ENCODE results near the gene ZNF511. TPM values are rescaled to one million over a fixed set of nuclear protein-coding genes. Genes with fewer than 3 reads are reported as not detected.

ZNF511 gene
- polyA plus RNA-seq, 1 donor from 2014 or later, result 17.6 TPM

DNA sequence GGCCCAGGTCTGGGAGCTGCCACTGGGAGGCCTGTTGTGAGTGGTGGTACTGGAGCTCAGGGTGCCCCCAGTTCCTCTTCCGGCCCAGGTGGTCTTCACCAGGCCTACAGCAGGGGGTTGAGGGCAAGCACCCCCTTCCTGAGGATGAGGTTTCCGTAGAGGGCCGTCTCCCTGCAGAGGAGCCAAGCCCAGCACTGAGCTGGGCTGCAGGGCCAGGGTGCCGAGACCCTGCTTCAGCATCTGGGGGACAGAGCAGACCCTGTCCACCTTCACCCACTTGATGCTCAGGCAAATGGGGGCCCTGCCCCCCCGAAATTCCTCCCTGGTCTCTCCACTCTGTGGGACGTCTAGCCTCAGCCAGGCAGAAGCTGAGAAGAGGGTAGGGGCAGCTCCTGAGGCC is 46.6 kb downstream of the ZNF511 start:
- Histone ChIP-seq H3K27ac (ENCODE audit: low read length) (no peak overlapping the region), H3K36me3 (ENCODE audit: insufficient read depth, low read length) (no peaks in the 10 kb centered on the region), H4K20me1 (ENCODE audit: insufficient read depth) (no peaks in the 10 kb centered on the region), H3K9me2 (ENCODE audit: insufficient read depth, low read length) (no peaks in the 10 kb centered on the region), H3K4me2 (ENCODE audit: low read length) (no peak overlapping the region), H3K27me3 (ENCODE audit: insufficient read depth, low read depth, low read length) (no peaks in the 10 kb centered on the region), H3K79me2 (replicated peaks; ENCODE audit: insufficient read depth, low read length) (no peaks in the 10 kb centered on the region), H3K9ac (ENCODE audit: low read length) (no peak overlapping the region), H3K9me3 (ENCODE audit: low read length) (no peaks in the 10 kb centered on the region), H3F3A (ENCODE audit: insufficient read depth, low read length, poor library complexity, severe bottlenecking) (no peaks in the 10 kb centered on the region), H2AFZ (ENCODE audit: low read depth, low read length) (no peak overlapping the region), H3K4me3 (ENCODE audit: low read length) (no peak overlapping the region)
- TF ChIP-seq TAF1 (IDR thresholded peaks at IDR 0.05; ENCODE audit: low read depth) (no peak), MXI1 (conservative IDR thresholded peaks at IDR 0.05; ENCODE audit: poor library complexity, severe bottlenecking) (no peak), EZH2 (IDR thresholded peaks at IDR 0.05; ENCODE audit: borderline replicate concordance, insufficient read depth, low read length, poor library complexity, severe bottlenecking) (no peak), EP300 (conservative IDR thresholded peaks at IDR 0.05; ENCODE audit: poor library complexity, severe bottlenecking) (no peak), SMC3 (conservative IDR thresholded peaks at IDR 0.05; ENCODE audit: poor library complexity) (no peak), RAD21 (conservative IDR thresholded peaks at IDR 0.05) (no peak), POLR2AphosphoS5 (IDR thresholded peaks at IDR 0.05) (no peak)
- TF ChIP-seq, protein P1, sequence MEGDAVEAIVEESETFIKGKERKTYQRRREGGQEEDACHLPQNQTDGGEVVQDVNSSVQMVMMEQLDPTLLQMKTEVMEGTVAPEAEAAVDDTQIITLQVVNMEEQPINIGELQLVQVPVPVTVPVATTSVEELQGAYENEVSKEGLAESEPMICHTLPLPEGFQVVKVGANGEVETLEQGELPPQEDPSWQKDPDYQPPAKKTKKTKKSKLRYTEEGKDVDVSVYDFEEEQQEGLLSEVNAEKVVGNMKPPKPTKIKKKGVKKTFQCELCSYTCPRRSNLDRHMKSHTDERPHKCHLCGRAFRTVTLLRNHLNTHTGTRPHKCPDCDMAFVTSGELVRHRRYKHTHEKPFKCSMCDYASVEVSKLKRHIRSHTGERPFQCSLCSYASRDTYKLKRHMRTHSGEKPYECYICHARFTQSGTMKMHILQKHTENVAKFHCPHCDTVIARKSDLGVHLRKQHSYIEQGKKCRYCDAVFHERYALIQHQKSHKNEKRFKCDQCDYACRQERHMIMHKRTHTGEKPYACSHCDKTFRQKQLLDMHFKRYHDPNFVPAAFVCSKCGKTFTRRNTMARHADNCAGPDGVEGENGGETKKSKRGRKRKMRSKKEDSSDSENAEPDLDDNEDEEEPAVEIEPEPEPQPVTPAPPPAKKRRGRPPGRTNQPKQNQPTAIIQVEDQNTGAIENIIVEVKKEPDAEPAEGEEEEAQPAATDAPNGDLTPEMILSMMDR (IDR thresholded peaks at IDR 0.05; ENCODE audit: poor library complexity, severe bottlenecking), result no peak
- TF ChIP-seq, protein P2, sequence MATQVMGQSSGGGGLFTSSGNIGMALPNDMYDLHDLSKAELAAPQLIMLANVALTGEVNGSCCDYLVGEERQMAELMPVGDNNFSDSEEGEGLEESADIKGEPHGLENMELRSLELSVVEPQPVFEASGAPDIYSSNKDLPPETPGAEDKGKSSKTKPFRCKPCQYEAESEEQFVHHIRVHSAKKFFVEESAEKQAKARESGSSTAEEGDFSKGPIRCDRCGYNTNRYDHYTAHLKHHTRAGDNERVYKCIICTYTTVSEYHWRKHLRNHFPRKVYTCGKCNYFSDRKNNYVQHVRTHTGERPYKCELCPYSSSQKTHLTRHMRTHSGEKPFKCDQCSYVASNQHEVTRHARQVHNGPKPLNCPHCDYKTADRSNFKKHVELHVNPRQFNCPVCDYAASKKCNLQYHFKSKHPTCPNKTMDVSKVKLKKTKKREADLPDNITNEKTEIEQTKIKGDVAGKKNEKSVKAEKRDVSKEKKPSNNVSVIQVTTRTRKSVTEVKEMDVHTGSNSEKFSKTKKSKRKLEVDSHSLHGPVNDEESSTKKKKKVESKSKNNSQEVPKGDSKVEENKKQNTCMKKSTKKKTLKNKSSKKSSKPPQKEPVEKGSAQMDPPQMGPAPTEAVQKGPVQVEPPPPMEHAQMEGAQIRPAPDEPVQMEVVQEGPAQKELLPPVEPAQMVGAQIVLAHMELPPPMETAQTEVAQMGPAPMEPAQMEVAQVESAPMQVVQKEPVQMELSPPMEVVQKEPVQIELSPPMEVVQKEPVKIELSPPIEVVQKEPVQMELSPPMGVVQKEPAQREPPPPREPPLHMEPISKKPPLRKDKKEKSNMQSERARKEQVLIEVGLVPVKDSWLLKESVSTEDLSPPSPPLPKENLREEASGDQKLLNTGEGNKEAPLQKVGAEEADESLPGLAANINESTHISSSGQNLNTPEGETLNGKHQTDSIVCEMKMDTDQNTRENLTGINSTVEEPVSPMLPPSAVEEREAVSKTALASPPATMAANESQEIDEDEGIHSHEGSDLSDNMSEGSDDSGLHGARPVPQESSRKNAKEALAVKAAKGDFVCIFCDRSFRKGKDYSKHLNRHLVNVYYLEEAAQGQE (IDR thresholded peaks at IDR 0.05; ENCODE audit: borderline replicate concordance), result no peak

DNA sequence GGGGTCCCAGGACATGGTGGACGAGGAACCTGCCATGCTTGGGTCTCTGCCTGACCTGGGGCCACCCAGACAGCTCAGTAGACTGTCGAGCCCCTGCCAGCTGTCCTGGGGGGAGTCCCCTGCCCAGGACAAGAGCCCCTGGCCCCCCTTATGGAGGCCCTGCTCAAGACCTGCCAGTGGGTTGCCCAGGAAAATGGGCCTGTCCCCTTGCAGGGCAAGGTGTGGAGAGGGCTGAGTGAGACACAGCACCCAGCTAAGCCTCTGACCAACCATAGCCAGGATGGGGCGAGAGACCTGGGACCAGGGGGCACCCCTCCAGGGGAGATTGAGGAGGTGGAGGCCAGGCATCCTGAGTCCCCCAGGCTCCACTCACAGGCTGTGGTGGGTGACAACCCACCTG is 47.3 kb downstream of the ZNF511 start:
- Histone ChIP-seq H4K20me1 (ENCODE audit: insufficient read depth) (no peaks in the 10 kb centered on the region), H3K9me2 (ENCODE audit: insufficient read depth, low read length) (no peaks in the 10 kb centered on the region)

More for the DNA sequence above, 47.3 kb downstream of the ZNF511 start:
- no peaks in the 10 kb centered on the region for H3K79me2 ChIP-seq (replicated peaks; ENCODE audit: insufficient read depth, low read length)
- no peak overlapping the region for H3K4me3 ChIP-seq (ENCODE audit: low read length)
- no peaks in the 10 kb centered on the region for H3K36me3 ChIP-seq (ENCODE audit: insufficient read depth, low read length)
- no peak overlapping the region for H3K27ac ChIP-seq (ENCODE audit: low read length)
- no peaks in the 10 kb centered on the region for H3K27me3 ChIP-seq (ENCODE audit: insufficient read depth, low read depth, low read length)
- TF ChIP-seq SMC3 (conservative IDR thresholded peaks at IDR 0.05; ENCODE audit: poor library complexity), result no peak
- TF ChIP-seq TAF1 (IDR thresholded peaks at IDR 0.05; ENCODE audit: low read depth), result no peak
- no peak for TF ChIP-seq RAD21 (conservative IDR thresholded peaks at IDR 0.05)
- TF ChIP-seq MXI1 (conservative IDR thresholded peaks at IDR 0.05; ENCODE audit: poor library complexity, severe bottlenecking), result no peak
- TF ChIP-seq, protein P2 (IDR thresholded peaks at IDR 0.05; ENCODE audit: borderline replicate concordance), result no peak
- no peak for TF ChIP-seq EP300 (conservative IDR thresholded peaks at IDR 0.05; ENCODE audit: poor library complexity, severe bottlenecking)
- TF ChIP-seq, protein P1 (IDR thresholded peaks at IDR 0.05; ENCODE audit: poor library complexity, severe bottlenecking), result no peak
- H3F3A ChIP-seq (ENCODE audit: insufficient read depth, low read length, poor library complexity, severe bottlenecking), result no peaks in the 10 kb centered on the region
- H3K9me3 ChIP-seq (ENCODE audit: low read length), result no peaks in the 10 kb centered on the region
- H3K9ac ChIP-seq (ENCODE audit: low read length), result no peak overlapping the region
- H3K4me2 ChIP-seq (ENCODE audit: low read length), result no peak overlapping the region
- no peak overlapping the region for H2AFZ ChIP-seq (ENCODE audit: low read depth, low read length)

Measured in neural cell (in vitro differentiated cells).